Loucy (cell line): ENCODE results near the gene S100A12.

Source experiments
- CTCF ChIP-seq: fragments of 200-600 bp; sonication (generic); conservative IDR thresholded peaks from 2 replicates; pipeline ENCODE4 v1.5.1; 2014; ENCODE audit warnings: mild to moderate bottlenecking, antibody characterized with exemption, low read length
- EZH2phosphoT487 ChIP-seq: fragments of 200-600 bp; IDR thresholded peaks from 2 replicates; pipeline ENCODE4 v1.6.1; 2018; ENCODE audit warnings: antibody characterized with exemption, mild to moderate bottlenecking, moderate library complexity, borderline replicate concordance

GRCh38 chr1:153394391-153394790, 19.0 kb upstream of the S100A12 start:
- TF ChIP-seq CTCF, result no peak
- TF ChIP-seq EZH2phosphoT487, result no peak
